Activated CD8-positive, alpha-beta memory T cell treated with anti-CD3 and anti-CD28 coated beads, Interleukin-2, amount 50 U/mL, for 4 hours (primary cell): ENCODE data around the gene GNAI3.

Experiments
- DNase-seq: peaks from one replicate; pipeline ENCODE4 v3.0.0-alpha.2; 2020

Gene GNAI3

DNA sequence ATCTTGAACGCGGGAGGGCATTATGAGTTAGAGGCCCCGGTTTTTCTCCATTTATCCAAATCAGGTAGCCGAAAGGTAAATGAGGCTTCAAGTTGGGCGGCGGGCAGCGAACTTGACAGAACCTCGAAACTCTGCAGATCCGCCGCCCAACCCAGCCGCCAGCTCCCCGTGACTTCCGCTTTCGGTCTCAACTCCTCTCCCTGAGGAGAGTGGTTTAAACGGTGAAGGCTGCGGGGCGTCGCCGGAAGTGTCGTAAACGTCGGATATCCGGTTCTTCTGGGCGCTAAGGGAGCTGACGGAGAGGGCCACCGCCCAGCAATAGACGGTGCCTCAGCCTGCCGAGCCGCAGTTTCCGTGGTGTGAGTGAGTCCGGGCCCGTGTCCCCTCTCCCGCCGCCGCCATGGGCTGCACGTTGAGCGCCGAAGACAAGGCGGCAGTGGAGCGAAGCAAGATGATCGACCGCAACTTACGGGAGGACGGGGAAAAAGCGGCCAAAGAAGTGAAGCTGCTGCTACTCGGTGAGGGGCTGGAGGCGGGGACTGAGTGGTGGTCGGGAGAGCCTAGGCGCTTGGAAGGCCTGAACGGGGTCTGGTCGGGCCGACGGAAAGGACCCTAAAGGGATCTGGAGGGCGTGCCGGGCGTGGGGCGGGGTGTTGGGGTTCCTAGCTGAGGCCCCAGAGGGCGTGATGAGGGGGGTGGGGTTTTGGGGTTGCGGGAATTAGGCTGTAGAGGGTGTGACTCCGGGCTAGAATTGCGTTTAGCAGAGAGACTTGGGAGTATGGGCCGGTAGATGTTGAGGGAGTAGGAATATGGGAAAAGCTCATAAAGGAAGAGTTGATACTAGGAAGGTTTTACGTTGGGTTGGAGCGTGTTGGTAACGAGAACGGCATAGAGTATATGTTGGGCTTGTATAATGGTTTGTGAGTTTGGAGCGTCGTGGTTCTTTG lies at the start of gene GNAI3:
Gene GNAI3, plus strand, starts transcription at position 295 of the 947 bp plus-strand sequence. Its CDS starts 106 bp downstream, at position 401.
- DNase-seq = peak; percentile 94

- no peak for DNase-seq
These were observed 49.3 kb upstream of the GNAI3 start for GRCh38 chr1:109499081-109499480.

- DNase-seq = peak; percentile 63
These were observed 48.5 kb upstream of the GNAI3 start for GRCh38 chr1:109499661-109500536.

DNA sequence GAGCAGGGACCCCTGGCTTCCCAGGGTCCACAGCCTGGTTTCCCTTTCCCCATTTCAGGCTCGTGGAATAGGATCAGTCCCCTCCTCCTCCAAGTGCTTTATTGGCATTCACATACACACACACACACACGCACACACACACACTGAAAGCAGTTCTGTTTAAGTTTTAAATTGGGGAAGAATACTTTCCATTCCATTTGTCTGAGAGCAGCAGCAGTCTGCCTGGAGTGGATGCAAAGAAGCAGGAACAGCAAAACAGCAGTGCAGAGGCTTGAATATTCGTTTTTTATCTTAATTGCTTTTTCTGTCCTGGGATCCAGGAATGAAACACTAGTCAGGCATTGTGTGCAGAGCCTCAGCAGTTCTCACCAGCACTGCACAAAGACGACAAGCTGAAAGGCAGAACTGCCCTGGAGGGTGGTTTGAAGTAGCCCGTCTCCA lies 47.5 kb upstream of the GNAI3 start:
- no peak for DNase-seq

GRCh38 chr1:109501644-109502363 lies 46.6 kb upstream of the GNAI3 start:
- no peak for DNase-seq

GRCh38 chr1:109502364-109502851 lies 46.0 kb upstream of the GNAI3 start:
- peak; percentile 47 for DNase-seq

- DNase-seq = no peak
These were observed 44.5 kb upstream of the GNAI3 start for GRCh38 chr1:109503935-109504334.

- DNase-seq = no peak
These were observed 43.4 kb upstream of the GNAI3 start for GRCh38 chr1:109504974-109505373.

- DNase-seq = no peak
These were observed 40.2 kb upstream of the GNAI3 start for GRCh38 chr1:109508001-109508872.

GRCh38 chr1:109508873-109509175 lies 39.6 kb upstream of the GNAI3 start:
- DNase-seq = no peak

- peak; percentile 71 for DNase-seq
These were observed 39.0 kb upstream of the GNAI3 start, which contains the start of gene AMIGO1 for GRCh38 chr1:109509176-109510134. AMIGO1 (minus strand) TSS chr1:109509727; CDS start chr1:109508912, 815 bp downstream.

DNA sequence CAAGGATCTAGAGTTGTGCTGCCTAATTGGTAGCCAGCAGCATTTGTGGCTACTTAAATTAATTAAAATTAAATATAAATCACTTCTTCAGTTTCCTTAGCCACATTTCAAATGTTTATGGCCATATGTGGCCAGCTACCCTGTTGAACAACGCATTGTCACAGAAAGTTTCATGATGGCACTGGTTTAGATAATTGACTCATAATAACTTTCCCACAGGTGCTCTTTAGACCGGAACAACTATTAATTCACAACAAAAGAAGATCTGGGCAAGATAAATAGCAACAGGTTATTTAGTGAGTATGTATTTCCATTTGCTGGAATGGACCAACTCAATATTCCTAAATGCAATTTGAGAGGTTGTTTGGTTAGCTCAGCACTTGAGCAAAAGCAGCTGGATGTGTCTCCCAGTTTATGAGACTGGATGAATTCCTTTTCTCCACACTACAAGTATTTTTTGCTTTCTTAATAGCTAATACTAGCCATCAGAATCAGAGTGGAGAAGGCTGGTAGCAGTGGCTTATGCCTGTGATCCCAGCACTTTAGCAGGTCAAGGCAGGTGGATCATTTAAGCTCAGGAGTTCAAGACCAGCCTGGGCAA lies 35.2 kb upstream of the GNAI3 start:
- no peak for DNase-seq

- DNase-seq = no peak
These were observed 33.6 kb upstream of the GNAI3 start for GRCh38 chr1:109514846-109515245.

- DNase-seq = no peak
These were observed 31.5 kb upstream of the GNAI3 start for GRCh38 chr1:109516872-109517271.

- no peak for DNase-seq
These were observed 31.1 kb upstream of the GNAI3 start for GRCh38 chr1:109517337-109517736.

DNA sequence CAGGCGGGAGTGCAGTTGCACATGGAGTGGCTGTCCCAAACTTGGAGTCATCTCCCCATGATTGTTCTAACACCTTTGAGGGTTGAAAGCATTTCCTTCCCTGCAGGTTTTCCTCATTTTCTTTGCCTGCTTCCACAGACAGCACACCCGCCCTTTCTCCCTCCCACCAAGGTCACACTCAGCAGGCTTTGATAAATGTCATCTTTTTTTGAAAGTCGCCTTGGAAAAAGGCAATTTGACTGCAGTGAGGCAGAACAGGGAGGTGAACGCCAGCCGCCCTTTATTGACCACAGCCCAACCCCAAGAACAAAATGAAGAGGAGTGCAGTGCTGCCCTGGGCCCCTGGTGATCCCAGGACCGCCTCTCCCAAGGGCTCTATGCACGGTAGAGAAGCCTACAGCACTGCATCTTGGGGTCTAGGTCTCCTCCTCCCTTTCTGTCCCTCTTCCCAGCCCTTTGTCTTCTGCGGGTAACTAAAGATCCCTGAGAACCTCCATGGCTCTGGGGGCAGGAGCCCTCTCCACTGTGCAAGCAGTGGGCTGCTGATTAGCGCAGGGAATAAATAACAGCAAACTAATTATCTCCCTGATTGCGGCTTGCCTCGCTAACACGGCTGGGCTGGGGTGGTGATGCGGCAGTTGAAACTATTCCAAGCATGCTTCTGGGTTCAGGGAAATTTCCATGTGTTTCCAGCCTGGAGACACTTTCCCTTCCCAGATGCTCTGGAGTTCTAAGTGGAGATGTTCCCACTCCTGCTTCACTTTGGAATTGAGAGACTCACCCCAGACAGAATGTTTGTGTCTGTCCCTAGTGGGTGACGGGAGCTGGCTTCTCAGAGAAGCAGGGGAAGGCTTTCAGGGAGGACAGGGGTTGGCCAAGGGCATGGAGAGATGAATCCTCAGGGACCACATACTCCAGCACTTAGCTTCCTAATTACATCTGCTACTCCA lies 27.1 kb upstream of the GNAI3 start:
- DNase-seq = no peak

GRCh38 chr1:109522026-109522425 lies 26.4 kb upstream of the GNAI3 start:
- no peak for DNase-seq

DNA sequence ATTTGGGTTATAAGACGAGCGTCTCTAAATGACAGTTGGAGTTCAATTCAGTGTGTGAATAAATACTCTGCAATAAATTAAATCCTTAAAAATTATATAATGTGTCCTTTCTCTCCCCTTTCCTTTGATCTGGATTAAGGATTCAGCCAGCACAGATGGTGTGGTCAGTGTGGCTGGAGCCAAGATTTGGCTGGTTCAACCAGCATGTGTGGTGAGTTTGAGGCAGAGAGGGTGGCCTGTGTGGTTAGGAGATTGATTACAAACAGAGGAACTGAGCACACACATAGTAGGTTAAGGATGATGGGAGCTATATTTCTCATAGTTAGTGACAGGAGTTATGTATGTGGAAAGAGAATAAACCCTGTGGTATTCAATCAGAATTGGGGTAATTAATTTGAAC lies 24.7 kb upstream of the GNAI3 start:
- DNase-seq = no peak
